Prostate gland (tissue), 2 donors: ENCODE results near the gene CNIH1. TPM values are rescaled to one million over a fixed set of nuclear protein-coding genes. Genes with fewer than 3 reads are reported as not detected.

ENCODE experiments used
- DNase-seq: peaks from one replicate; pipeline ENCODE4 v3.0.0-alpha.2; 2019; ENCODE audit warnings: low spot score
- H3K27ac ChIP-seq, 2 donors: fragments of 200-600 bp; sonication (generic); 2 replicates each; pipeline ENCODE4 v1.5.1; 2017 to 2019
- H3K27me3 ChIP-seq: fragments of 200-600 bp; sonication (generic); replicated peaks from 2 replicates; pipeline ENCODE4 v1.5.1; 2019; ENCODE audit not compliant: insufficient read depth
- H3K36me3 ChIP-seq, 2 donors: fragments of 200-600 bp; sonication (generic); 1 replicate in 1 of 2; 2 replicates in 1 of 2; pipeline versions ENCODE4 v1.5.1 to v1.8.1; 2017 to 2019
- H3K4me1 ChIP-seq: fragments of 200-600 bp; sonication (generic); replicated peaks from 2 replicates; pipeline ENCODE4 v1.5.1; 2019
- H3K4me3 ChIP-seq, 2 donors: fragments of 200-600 bp; sonication (generic); 2 replicates each; pipeline ENCODE4 v1.5.1; 2017 to 2019
- H3K9me3 ChIP-seq: fragments of 200-600 bp; sonication (generic); 2 replicates; pipeline ENCODE4 v1.5.1; 2017
- CTCF ChIP-seq, 4 experiments: fragments of 200-600 bp in 2 of 4; fragments of 450-650 bp in 2 of 4; sonication (generic) in 2 of 4; IDR thresholded peaks; 1 replicate in 3 of 4; 2 replicates in 1 of 4; pipeline ENCODE4 v1.5.1; 2016 to 2019; ENCODE audit warnings: antibody characterized with exemption in 4 of 4, mild to moderate bottlenecking in 2 of 4, moderate library complexity in 2 of 4
- POLR2A ChIP-seq: fragments of 450-650 bp; IDR thresholded peaks from one replicate; pipeline ENCODE4 v1.6.1; 2016; ENCODE audit warnings: antibody characterized with exemption, mild to moderate bottlenecking
- POLR2AphosphoS5 ChIP-seq: sonication (generic); formaldehyde crosslinking; IDR thresholded peaks from one replicate; pipeline ENCODE4 v1.6.1; 2017; ENCODE audit warnings: antibody characterized with exemption
- WGBS: methylation state at CpG from one replicate; pipeline ENCODE4 v1.1.5; 2018; 5-methylcytosine and 5-hydroxymethylcytosine counted together
- intact Hi-C: fragments of 100-400 bp; cut with DNase I; formaldehyde crosslinking; loops from one replicate; pipeline ENCODE4 v1.14.2; 2022
- total RNA-seq, 2 donors: library from RNA; depleted of rRNA; stranded (reverse); fragments of >200 nt; gene quantifications; one replicate each; pipeline ENCODE4 v1.1.0, GENCODE V29; 2016

Gene CNIH1
- total RNA-seq, 2 donors from 2014 or later = 113 to 193 TPM

- Histone ChIP-seq H3K27ac (no peak overlapping the region), H3K36me3 (no peaks in the 10 kb centered on the region), H3K4me3 (no peak overlapping the region), H3K4me1 (no peaks in the 10 kb centered on the region), H3K9me3 (no peaks in the 10 kb centered on the region), H3K27me3 (no peaks in the 10 kb centered on the region)
- WGBS = 69% methylated on average over 7 of the region's 7 CpGs
- TF ChIP-seq POLR2A (no peak), CTCF (IDR thresholded peaks at IDR 0.05) (no peak), POLR2AphosphoS5 (no peak)
- intact Hi-C loops = no loop called here
- no peak for DNase-seq
Measured at GRCh38 chr14:54374117-54374884, 66.9 kb downstream of the CNIH1 start.

Other genes starting within 250 kb of the CNIH1 start
- 10 to 100 TPM in 1 of 2 donors, 1 to 10 TPM in 1; 2.6 to 20.6 TPM for gene CDKN3, start 44.4 kb downstream of the CNIH1 start, total RNA-seq
- gene GMFB, start 47.6 kb upstream of the CNIH1 start, total RNA-seq = 10 to 100 TPM; 19.2 to 37.1 TPM
- gene CGRRF1, start 68.5 kb upstream of the CNIH1 start, total RNA-seq = 10 to 100 TPM; 17.1 to 25.7 TPM
- gene SAMD4A, start 125.8 kb upstream of the CNIH1 start, total RNA-seq = 10 to 100 TPM; 18.1 to 38.5 TPM